Activated CD8-positive, alpha-beta T cell treated with anti-CD3 and anti-CD28 coated beads for 36 hours (primary cell): Measurements from ENCODE around the gene STYXL1. TPM values are rescaled to one million over a fixed set of nuclear protein-coding genes. Genes with fewer than 3 reads are reported as not detected.
"Not testable (repeated sequence)": the region's sequence is repeated elsewhere in the genome, so short reads cannot be mapped to it uniquely, and the experiment has no call there.

Source experiments
- ATAC-seq: fragments of 200-7000 bp; cut with Tn5 transposase; one replicate; pipeline ENCODE4 v1.10.0; 2021; ENCODE audit warnings: mild to moderate bottlenecking, moderate library complexity
- CTCF ChIA-PET: fragments of 350-600 bp; sonication (Branson Sonifier 250); formaldehyde crosslinking; loops from one replicate; lab custom pipeline; 2021; ENCODE audit warnings: antibody characterized with exemption; lab: Charles Lee
- POLR2A ChIA-PET: fragments of 350-600 bp; sonication (Branson Sonifier 250); formaldehyde crosslinking; loops from one replicate; lab custom pipeline; 2021; ENCODE audit warnings: antibody characterized with exemption; lab: Charles Lee
- DNase-seq: peaks from one replicate; pipeline ENCODE4 v3.0.0-alpha.2; 2020
- H3K27ac Mint-ChIP-seq: one replicate; pipeline ENCODE4 v1.8.0; 2021; ENCODE audit warnings: mild to moderate bottlenecking, mixed read lengths
- H3K27me3 Mint-ChIP-seq: one replicate; pipeline ENCODE4 v1.8.0; 2021; ENCODE audit warnings: mixed read lengths
- H3K36me3 Mint-ChIP-seq: one replicate; pipeline ENCODE4 v1.8.0; 2021; ENCODE audit warnings: low read depth, mixed read lengths
- H3K4me1 Mint-ChIP-seq: one replicate; pipeline ENCODE4 v1.8.0; 2021; ENCODE audit warnings: low read depth, mixed read lengths
- H3K4me3 Mint-ChIP-seq: one replicate; pipeline ENCODE4 v1.8.0; 2021; ENCODE audit warnings: mild to moderate bottlenecking, moderate library complexity, mixed read lengths
- H3K9me3 Mint-ChIP-seq: one replicate; pipeline ENCODE4 v1.8.0; 2021; ENCODE audit warnings: mixed read lengths
- CTCF ChIP-seq: fragments of 200-600 bp; IDR thresholded peaks from one replicate; pipeline ENCODE4 v1.8.0; 2022; ENCODE audit warnings: antibody characterized with exemption, mild to moderate bottlenecking
- intact Hi-C: fragments of 100-400 bp; cut with micrococcal nuclease; formaldehyde crosslinking; loops from one replicate; pipeline ENCODE4 v1.10.0; 2022
- total RNA-seq, 2 experiments: library from RNA; stranded (reverse); gene quantifications; one replicate each; pipeline ENCODE4 v1.2.3, GENCODE V29; 2021

The STYXL1 gene, protein sequence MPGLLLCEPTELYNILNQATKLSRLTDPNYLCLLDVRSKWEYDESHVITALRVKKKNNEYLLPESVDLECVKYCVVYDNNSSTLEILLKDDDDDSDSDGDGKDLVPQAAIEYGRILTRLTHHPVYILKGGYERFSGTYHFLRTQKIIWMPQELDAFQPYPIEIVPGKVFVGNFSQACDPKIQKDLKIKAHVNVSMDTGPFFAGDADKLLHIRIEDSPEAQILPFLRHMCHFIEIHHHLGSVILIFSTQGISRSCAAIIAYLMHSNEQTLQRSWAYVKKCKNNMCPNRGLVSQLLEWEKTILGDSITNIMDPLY
- 10 to 100 TPM; 25.9 to 26.9 TPM for total RNA-seq

GRCh38 chr7:76047811-76048667, at the start of gene STYXL1, which contains the start of gene MDH2:
Gene STYXL1, minus strand, starts transcription at chr7:76048000. Its CDS starts 17,477 bp downstream, at chr7:76030523.
Gene MDH2, plus strand, starts transcription at chr7:76048106. Its CDS starts 55 bp downstream, at chr7:76048161.
- intact Hi-C loops, result no loop called here
- ChIA-PET CTCF (interaction anchor here (0.6 to 2.1 kb wide), 4 partner anchors 10 to 266 kb away, joined by 3 to 8 read pairs (median 4); no protein-coding TSS in a partner anchor), POLR2A (interaction anchor here (0.6 to 1.8 kb wide), 17 partner anchors 9 to 309 kb away, joined by 3 to 10 read pairs (median 3); partner anchors contain the start of genes HIP1 and RHBDD2)
- TF ChIP-seq CTCF, result no peak
- Mint-ChIP-seq H3K27me3 (no peaks in the 10 kb centered on the region), H3K36me3 (peaks cover 45% of the 10 kb centered on the region), H3K4me1 (peaks cover 46% of the 10 kb centered on the region), H3K9me3 (no peaks in the 10 kb centered on the region), H3K4me3 (peak within 1 kb of the TSS; percentile 89), H3K27ac (peak within 1 kb of the TSS; percentile 98)
- ATAC-seq, result peak; percentile 96
- DNase-seq, result peak; percentile 95

DNA sequence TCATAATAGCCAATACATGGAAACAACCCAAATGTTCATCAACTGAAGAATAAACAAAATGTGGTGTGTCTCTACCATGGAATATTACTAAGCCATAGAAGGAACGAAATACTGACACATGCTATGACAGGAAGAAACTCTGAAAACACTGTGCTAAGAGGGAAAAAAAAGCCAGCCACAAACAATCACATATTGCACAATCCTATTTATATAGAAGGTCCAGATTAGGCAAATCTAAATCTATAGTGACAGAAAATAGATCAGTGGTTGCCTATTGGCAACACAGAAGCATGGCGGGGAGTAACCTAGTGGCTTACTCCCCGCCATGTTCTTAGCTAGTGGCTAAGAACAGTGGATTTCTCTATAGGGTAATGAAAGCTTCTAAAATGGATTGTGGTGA, 48.1 kb upstream of the STYXL1 start:
- TF ChIP-seq CTCF, result no peak
- Mint-ChIP-seq H3K36me3 (no peaks in the 10 kb centered on the region), H3K9me3 (no peaks in the 10 kb centered on the region), H3K4me3 (no peak overlapping the region), H3K27ac (no peak overlapping the region), H3K27me3 (peaks cover 6% of the 10 kb centered on the region), H3K4me1 (no peaks in the 10 kb centered on the region)
- intact Hi-C loops, result no loop called here
- ATAC-seq, result no peak
- CTCF ChIA-PET, result no interaction called here
- no peak for DNase-seq
- POLR2A ChIA-PET, result no interaction called here

- H3K9me3 Mint-ChIP-seq, H3K36me3 Mint-ChIP-seq, CTCF ChIA-PET, H3K27me3 Mint-ChIP-seq, DNase-seq, POLR2A ChIA-PET, H3K4me3 Mint-ChIP-seq, ATAC-seq, intact Hi-C loops, H3K4me1 Mint-ChIP-seq, H3K27ac Mint-ChIP-seq: not testable (repeated sequence)
Observed at GRCh38 chr7:76094326-76094725, 46.5 kb upstream of the STYXL1 start.

- intact Hi-C loops, H3K4me1 Mint-ChIP-seq, CTCF ChIA-PET, H3K4me3 Mint-ChIP-seq, POLR2A ChIA-PET, ATAC-seq, H3K27ac Mint-ChIP-seq, H3K36me3 Mint-ChIP-seq, H3K27me3 Mint-ChIP-seq, DNase-seq, H3K9me3 Mint-ChIP-seq: not testable (repeated sequence)
Observed at GRCh38 chr7:76093531-76093930, 45.7 kb upstream of the STYXL1 start.

DNA sequence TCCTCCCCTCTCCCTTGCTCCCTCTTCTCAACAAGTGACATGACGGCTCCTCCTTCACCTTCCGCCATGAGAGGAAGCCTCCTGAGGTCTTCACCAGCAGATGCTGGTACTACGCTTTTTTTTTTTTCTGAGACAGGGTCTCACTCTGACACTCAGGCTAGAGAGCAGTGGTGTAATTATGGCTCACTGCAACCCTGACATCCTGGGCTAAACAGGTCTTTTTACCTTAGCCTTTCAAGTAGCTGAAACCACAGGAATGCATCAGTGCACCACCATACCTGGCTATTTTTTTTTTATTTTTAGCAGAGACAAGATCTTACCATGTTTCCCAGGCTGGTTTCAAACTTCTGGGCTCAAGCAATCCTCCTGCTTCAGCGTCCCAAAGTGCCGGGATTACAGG, 43.7 kb upstream of the STYXL1 start:
- CTCF ChIA-PET, result no interaction called here
- no peak for TF ChIP-seq CTCF
- Mint-ChIP-seq H3K27ac (no peak overlapping the region), H3K27me3 (peaks cover 6% of the 10 kb centered on the region), H3K4me1 (no peaks in the 10 kb centered on the region), H3K9me3 (no peaks in the 10 kb centered on the region), H3K4me3 (no peak overlapping the region), H3K36me3 (no peaks in the 10 kb centered on the region)
- intact Hi-C loops, result no loop called here
- POLR2A ChIA-PET, result interaction anchor here (0.7 kb wide), 1 partner anchor 57 kb away, joined by 4 read pairs; no protein-coding TSS in a partner anchor
- ATAC-seq (no peak), DNase-seq (no peak)
